Measurements from ENCODE around the gene ECSIT.

Gene ECSIT

DNA sequence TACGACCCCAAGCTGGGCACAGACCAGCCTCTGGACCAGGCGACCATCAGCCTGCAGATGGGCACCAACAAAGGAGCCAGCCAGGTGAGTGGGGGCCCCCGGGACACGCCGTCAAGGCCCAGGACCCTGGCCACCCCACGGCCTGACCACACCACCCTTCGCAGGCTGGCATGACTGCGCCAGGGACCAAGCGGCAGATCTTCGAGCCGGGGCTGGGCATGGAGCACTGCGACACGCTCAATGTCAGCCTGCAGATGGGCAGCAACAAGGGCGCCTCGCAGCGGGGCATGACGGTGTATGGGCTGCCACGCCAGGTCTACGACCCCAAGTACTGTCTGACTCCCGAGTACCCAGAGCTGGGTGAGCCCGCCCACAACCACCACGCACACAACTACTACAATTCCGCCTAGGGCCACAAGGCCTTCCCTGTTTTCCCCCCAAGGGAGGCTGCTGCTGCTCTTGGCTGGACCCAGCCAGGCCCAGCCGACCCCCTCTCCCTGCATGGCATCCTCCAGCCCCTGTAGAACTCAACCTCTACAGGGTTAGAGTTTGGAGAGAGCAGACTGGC, 20.5 kb upstream of the ECSIT start:
- no peak for DNase-seq

DNA sequence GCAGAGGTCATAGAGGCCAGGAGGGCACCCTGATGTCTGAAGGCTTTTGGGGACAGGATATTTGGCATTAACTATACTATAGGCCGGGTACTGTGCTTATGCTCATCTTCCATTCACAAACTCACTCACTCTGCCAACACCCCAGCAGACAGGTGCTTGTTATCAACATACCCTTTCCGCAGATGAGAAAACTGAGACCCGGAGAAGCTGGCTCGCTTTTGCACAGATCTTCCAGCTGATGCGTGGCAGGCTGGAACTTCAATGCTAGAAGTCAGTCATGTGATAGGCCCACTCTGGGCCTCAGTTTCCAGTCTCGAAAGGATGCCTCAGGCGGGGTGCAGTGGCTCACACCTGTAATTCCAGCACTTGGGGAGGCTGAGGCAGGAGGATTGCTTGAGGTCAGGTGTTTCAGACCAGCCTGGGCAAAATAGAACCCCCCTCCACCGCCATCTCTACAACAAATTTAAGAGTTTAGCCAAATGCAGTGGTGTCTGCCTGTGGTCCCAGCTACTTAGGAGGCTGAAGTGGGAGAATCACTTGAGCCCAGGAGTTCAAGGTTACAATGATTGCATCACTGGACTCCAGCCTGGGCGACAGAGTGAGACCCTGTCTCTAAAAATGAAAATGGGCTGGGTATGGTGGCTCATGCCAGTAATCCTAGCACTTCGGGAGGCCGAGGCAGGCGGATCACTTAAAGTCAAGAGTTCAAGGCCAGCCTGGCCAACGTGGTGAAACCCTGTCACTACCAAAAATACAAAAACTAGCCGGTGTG, 19.2 kb upstream of the ECSIT start:
- no peak for DNase-seq

- DNase-seq = no peak
Measured at GRCh38 chr19:11541238-11541637, 12.3 kb upstream of the ECSIT start.

DNA sequence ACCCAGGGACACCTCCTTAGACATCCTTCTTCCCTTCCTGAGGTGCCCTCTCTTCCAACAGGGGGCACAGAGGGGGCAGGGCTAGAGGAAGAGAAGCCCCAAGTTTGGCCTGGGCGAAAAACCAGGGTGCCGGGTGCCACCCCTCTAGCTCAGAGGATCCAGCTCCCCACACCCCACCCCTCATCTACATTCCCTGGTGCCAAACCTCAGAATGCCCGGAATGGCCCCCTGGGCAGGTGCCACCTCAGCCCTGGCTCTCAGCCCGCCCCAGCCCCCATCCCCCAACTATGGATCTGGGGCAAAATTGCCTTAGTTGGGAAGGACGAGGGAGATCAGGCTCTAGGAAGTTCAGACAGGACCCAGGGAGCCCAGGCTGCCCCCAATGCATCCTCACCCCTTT, 11.7 kb upstream of the ECSIT start:
- DNase-seq = no peak

DNA sequence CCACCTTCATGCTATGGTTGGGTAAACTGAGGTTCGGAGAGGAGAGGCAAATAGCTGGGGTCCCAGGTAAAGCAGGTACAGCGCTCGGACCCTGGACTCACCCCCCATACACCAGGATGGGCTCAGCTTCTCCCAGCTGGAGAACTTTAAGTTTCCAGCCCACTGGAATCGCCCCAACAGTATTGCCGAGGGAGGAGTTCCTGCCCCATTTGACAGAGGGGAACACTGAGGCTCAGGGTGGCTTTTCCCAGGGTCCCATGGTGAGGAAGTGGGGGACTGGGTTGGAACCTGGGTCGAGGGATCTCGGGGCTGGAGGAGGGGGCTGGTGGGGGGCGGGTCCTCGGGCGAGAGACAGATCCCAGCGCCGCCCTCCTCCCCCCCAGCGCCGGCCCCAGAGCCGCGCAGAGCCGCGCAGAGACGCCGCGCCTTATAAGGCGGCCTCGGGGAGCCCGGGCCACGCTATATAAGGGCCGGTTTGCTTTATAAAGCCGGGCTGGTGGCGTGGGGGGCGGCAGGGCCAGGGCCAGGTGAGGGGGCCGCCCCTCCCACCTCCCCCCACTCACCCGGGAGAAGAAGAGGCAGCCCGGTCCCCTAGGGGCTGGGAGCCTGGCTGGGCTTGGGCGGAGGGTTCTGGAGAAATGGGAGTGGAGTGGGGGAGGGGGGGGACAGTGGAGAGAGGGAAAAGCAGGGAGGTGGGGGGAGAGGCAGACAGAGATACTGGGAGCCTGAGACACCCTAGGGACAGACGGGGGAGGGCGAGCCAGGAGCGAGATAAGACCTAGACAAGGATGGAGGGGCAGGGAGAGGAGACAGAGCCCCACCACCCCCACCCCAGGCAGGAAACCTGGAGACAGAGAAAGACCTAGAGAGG, 10.8 kb upstream of the ECSIT start:
- no peak for DNase-seq

- no peak for DNase-seq
Measured at GRCh38 chr19:11538232-11539036, 9.5 kb upstream of the ECSIT start, which contains the start of gene CNN1. TSS of gene CNN1 (plus strand) at chr19:11538851. CDS start at chr19:11538928, 77 bp downstream.

- DNase-seq = peak; percentile 19 to 35
Measured at GRCh38 chr19:11535792-11536595, 7.1 kb upstream of the ECSIT start.

GRCh38 chr19:11534948-11535347, 6.0 kb upstream of the ECSIT start:
- DNase-seq = no peak

- no peak for DNase-seq
Measured at GRCh38 chr19:11534538-11534937, 5.6 kb upstream of the ECSIT start.

DNA sequence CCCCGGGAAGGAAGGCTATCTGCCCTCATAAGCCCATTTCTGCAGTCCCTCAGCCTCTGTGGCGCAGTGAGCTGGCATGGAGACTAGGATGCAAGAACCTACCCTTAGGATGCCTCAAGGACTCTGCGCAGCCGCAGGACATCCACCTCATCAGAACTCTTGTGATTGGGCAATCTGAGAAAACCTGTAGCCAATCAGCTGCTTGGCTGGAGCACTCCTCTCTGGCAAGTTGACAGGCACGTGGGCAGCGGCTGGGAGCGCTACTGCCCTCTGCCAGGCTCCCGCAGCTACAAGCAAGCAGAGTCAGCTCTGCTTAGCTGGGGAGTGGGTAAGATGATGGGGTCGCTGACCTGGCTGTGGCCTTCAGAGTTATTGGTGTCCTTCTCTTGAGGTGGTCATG, 1.5 kb upstream of the ECSIT start:
- DNase-seq = no peak

DNA sequence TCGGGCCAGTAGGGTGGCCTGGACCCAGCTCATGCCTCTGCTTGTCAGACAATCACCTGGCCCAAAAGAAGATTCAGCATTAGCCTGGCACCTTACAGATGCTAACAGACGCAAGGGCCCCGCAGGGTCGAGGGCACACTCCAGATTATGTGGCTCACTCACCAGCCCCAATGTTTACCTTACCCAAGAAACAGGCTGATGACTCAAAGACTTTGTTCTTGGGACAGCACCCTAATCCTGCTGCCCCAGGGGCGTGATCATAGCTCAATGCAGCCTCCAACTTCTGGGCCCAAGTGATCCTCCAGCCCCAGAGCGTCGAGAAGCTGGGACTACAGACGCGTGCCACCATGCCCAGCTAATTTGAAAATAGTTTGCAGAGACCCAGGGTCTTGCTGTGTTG, 9.8 kb downstream of the ECSIT start:
- no peak for DNase-seq

- DNase-seq = no peak
Measured at GRCh38 chr19:11513946-11514345, 15.0 kb downstream of the ECSIT start.

- no peak for DNase-seq
Measured at GRCh38 chr19:11510444-11510843, 18.5 kb downstream of the ECSIT start.

DNA sequence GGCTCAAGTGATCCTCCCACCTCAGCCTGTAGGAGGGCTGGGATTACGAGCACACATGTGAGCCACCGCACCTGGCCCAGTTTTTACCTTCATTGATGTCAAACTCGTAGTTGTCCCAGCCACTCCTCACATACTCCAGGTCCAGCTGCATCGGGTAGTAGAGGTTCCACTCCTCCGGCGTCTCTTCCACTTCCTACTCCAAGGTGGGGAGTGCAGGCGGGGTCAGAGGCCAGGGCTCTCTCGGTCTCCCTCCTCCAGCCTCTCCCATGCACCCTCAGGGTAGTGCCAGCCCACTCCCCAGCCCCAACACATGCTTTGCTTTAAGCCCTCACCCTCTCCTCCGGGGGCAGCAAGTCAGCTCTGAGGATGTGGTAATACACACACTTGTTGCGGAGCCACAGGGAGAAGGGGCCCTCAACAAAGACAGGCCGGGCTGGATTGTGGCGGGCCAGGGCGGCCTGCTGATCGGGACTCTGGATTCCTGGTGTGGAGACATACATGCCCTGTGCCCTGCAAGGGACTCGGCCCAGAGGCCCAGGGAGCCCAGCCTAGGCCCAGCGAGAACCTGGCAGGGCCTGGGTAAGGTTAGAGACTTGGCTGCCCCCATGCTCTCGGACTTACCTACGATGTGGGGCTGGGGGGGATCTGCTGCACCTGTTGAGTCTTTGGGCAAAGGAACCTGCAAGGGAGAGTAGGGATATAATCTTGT, 21.4 kb downstream of the ECSIT start:
- DNase-seq = no peak

- DNase-seq = no peak
Measured at GRCh38 chr19:11506967-11507366, 22.0 kb downstream of the ECSIT start.

DNA sequence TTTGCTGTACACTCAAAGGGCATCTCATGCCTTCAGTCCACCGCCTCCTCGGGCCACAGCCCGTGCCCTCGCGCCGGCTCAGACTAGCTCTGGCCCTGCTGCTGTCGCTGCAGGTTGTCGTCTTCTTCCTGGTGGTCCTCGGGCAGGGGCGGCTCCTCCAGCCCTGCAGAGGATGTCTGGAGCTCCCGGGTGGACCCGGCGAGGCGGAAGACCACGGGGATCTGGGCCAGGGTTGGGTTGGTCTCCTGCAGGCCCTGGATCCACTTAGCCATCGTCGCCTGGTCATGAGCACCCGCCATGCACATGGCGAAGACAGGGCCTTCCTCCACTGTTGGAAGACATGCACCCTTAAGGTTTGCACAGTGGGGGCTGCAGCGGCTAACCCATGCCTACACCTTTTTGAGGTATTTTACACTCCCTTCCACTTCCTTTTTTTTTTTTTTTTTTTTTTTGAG, 22.8 kb downstream of the ECSIT start:
- no peak for DNase-seq

DNA sequence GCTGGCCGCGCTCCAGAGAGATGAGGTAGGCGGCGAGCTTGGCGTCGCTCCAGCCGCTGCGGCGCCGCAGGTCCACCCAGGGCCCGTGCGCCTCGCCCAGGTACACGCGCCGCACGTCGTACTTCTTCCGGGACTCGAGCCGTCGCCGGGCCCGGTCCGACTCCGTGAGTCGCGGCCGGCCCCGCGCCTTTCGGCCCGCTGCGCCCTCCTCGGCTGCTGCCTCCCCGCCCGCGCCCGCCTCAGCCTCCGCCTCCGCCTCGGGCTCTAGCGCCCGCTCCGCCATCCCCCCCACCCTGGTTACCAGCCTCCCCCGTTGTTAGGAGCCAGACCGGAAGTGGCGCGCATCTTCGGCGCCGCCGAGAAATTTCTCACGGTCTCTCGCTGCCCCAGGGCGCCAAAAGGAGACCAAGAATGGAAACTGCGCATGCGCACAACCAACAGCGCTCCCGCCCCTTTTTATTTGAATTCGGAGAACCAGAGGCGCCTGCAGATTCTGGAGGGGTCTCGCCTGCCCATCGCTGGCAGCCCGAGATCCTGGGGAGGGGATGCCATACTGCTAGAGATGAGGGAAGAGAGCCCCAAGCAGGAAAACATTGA, 23.3 kb downstream of the ECSIT start, which contains the start of gene ZNF653:
ZNF653 (minus strand) TSS at position 336 of the 597 bp plus-strand sequence; CDS start at position 283, 53 bp downstream.
- peak; percentile 70 to 71 for DNase-seq

GRCh38 chr19:11505032-11505503, 23.9 kb downstream of the ECSIT start:
- DNase-seq = peak; percentile 74 to 88

DNA sequence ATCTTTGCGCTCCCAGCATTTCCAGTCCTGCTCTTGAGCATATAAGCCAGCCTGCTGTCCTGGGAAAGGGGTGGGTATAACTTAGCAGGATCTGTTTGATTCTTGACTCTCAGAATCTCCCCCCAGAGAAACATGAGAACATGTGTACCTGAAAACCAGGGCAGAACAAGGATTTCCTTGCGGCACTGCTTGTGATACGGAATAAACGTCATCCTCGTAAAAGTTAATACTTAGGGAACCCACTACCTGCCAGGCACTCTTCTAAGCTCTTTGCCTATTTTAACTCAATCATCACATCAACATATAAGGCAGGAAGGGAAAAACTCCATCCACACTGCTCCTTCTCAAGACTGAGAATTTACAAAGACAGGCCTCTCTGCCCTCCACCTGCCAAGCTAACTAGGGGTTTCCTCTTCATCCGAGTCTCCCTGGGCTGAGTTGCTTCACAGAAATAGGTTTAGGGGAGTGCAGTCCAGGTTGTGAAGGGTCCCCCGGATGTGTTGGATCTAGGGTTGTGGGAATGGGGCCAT, 24.4 kb downstream of the ECSIT start:
- no peak for DNase-seq

- DNase-seq = no peak
Measured at GRCh38 chr19:11499890-11500420, 29.0 kb downstream of the ECSIT start.

Measured in NCI-H187 (cell line).